ENCODE results near the gene ANO2. TPM values are rescaled to one million over a fixed set of nuclear protein-coding genes. Genes with fewer than 3 reads are reported as not detected.

ANO2 gene
- total and polyA plus RNA-seq, 4 experiments from 2014 or later, result not detected

- H3K27ac ChIP-seq (ENCODE audit: low read depth, low read length), result no peak overlapping the region
- no peak for DNase-seq
- ChIA-PET POLR2A (ENCODE audit: partially characterized antibody) (no interaction called here), CTCF (ENCODE audit: partially characterized antibody) (interaction anchor here (1.6 kb wide), 1 partner anchor 9 kb away, joined by 3 read pairs; no protein-coding TSS in a partner anchor)
- H3K27me3 ChIP-seq (ENCODE audit: insufficient read depth, low read length), result no peaks in the 10 kb centered on the region
- H3K4me1 ChIP-seq (ENCODE audit: insufficient read depth, low read length), result no peaks in the 10 kb centered on the region
- peaks cover 0 to 4% (median 0%) of the 10 kb centered on the region in 8 donors for H3K9me3 Mint-ChIP-seq
- no peaks in the 10 kb centered on the region for H3K36me3 Mint-ChIP-seq
- no peak overlapping the region for H3K27ac Mint-ChIP-seq
- intact Hi-C loops (cut with micrococcal nuclease), result no loop called here
- H3K36me3 ChIP-seq (ENCODE audit: insufficient read depth, low read length), result no peaks in the 10 kb centered on the region
- no peaks in the 10 kb centered on the region for H3K9me3 ChIP-seq (ENCODE audit: control insufficient read depth in 1 of 2, low read length in 2 of 2)
- peaks cover 6 to 9% of the 10 kb centered on the region in 2 donors for H3K27me3 Mint-ChIP-seq
- no peak overlapping the region for H3K4me3 Mint-ChIP-seq
- H3K4me3 ChIP-seq (ENCODE audit: low read length in 2 of 2), result no peak overlapping the region
- H3K4me1 Mint-ChIP-seq, result no peaks in the 10 kb centered on the region
Observed at GRCh38 chr12:5632453-5632852, 312.6 kb downstream of the ANO2 start.

GRCh38 chr12:5631497-5631896, 313.6 kb downstream of the ANO2 start:
- Mint-ChIP-seq H3K4me3 (no peak overlapping the region), H3K27me3 (peaks cover 3 to 9% of the 10 kb centered on the region in 2 donors), H3K9me3 (peaks cover 0 to 4% (median 0%) of the 10 kb centered on the region in 8 donors), H3K4me1 (no peaks in the 10 kb centered on the region), H3K27ac (no peak overlapping the region), H3K36me3 (no peaks in the 10 kb centered on the region)
- Histone ChIP-seq H3K4me3 (ENCODE audit: low read length in 2 of 2) (no peak overlapping the region), H3K36me3 (ENCODE audit: insufficient read depth, low read length) (no peaks in the 10 kb centered on the region), H3K27me3 (ENCODE audit: insufficient read depth, low read length) (no peaks in the 10 kb centered on the region), H3K4me1 (ENCODE audit: insufficient read depth, low read length) (no peaks in the 10 kb centered on the region), H3K27ac (ENCODE audit: low read depth, low read length) (no peak overlapping the region), H3K9me3 (ENCODE audit: control insufficient read depth in 1 of 2, low read length in 2 of 2) (no peaks in the 10 kb centered on the region)
- DNase-seq, result no peak
- intact Hi-C loops (cut with micrococcal nuclease), result no loop called here
- ChIA-PET CTCF (ENCODE audit: partially characterized antibody) (no interaction called here), POLR2A (ENCODE audit: partially characterized antibody) (no interaction called here)

- Mint-ChIP-seq H3K4me1 (no peaks in the 10 kb centered on the region), H3K27me3 (peaks cover 3 to 8% of the 10 kb centered on the region in 2 donors), H3K36me3 (no peaks in the 10 kb centered on the region), H3K4me3 (no peak overlapping the region), H3K27ac (no peak overlapping the region), H3K9me3 (peaks cover 0 to 4% (median 0%) of the 10 kb centered on the region in 8 donors)
- no peak for DNase-seq
- no peaks in the 10 kb centered on the region for H3K9me3 ChIP-seq (ENCODE audit: control insufficient read depth in 1 of 2, low read length in 2 of 2)
- no peaks in the 10 kb centered on the region for H3K27me3 ChIP-seq (ENCODE audit: insufficient read depth, low read length)
- H3K4me3 ChIP-seq (ENCODE audit: low read length in 2 of 2), result no peak overlapping the region
- ChIA-PET POLR2A (ENCODE audit: partially characterized antibody) (no interaction called here), CTCF (ENCODE audit: partially characterized antibody) (no interaction called here)
- H3K36me3 ChIP-seq (ENCODE audit: insufficient read depth, low read length), result no peaks in the 10 kb centered on the region
- no peak overlapping the region for H3K27ac ChIP-seq (ENCODE audit: low read depth, low read length)
- no peaks in the 10 kb centered on the region for H3K4me1 ChIP-seq (ENCODE audit: insufficient read depth, low read length)
- intact Hi-C loops (cut with micrococcal nuclease), result no loop called here
Observed at GRCh38 chr12:5630726-5631125, 314.3 kb downstream of the ANO2 start.

GRCh38 chr12:5628501-5628900, 316.6 kb downstream of the ANO2 start:
- H3K4me3 Mint-ChIP-seq, result no peak overlapping the region

GRCh38 chr12:5627053-5627630, 317.9 kb downstream of the ANO2 start:
- Histone ChIP-seq H3K36me3 (ENCODE audit: insufficient read depth, low read length) (no peaks in the 10 kb centered on the region), H3K27me3 (ENCODE audit: insufficient read depth, low read length) (no peaks in the 10 kb centered on the region), H3K4me1 (ENCODE audit: insufficient read depth, low read length) (no peaks in the 10 kb centered on the region), H3K4me3 (ENCODE audit: low read length in 2 of 2) (no peak overlapping the region), H3K27ac (ENCODE audit: low read depth, low read length) (no peak overlapping the region), H3K9me3 (ENCODE audit: control insufficient read depth in 1 of 2, low read length in 2 of 2) (no peaks in the 10 kb centered on the region)
- peaks cover 3 to 5% of the 10 kb centered on the region in 2 donors for H3K27me3 Mint-ChIP-seq
- peaks cover 0 to 4% (median 0%) of the 10 kb centered on the region in 8 donors for H3K9me3 Mint-ChIP-seq
- CTCF ChIA-PET (ENCODE audit: partially characterized antibody), result no interaction called here
- intact Hi-C loops (cut with micrococcal nuclease), result no loop called here
- no peaks in the 10 kb centered on the region for H3K36me3 Mint-ChIP-seq
- no peak overlapping the region for H3K4me3 Mint-ChIP-seq
- POLR2A ChIA-PET (ENCODE audit: partially characterized antibody), result no interaction called here
- H3K27ac Mint-ChIP-seq, result no peak overlapping the region
- DNase-seq, result no peak
- H3K4me1 Mint-ChIP-seq, result no peaks in the 10 kb centered on the region

More at GRCh38 chr12:5628501-5628900, 316.6 kb downstream of the ANO2 start:
- Histone ChIP-seq H3K9me3 (ENCODE audit: control insufficient read depth in 1 of 2, low read length in 2 of 2) (no peaks in the 10 kb centered on the region), H3K36me3 (ENCODE audit: insufficient read depth, low read length) (no peaks in the 10 kb centered on the region), H3K27me3 (ENCODE audit: insufficient read depth, low read length) (no peaks in the 10 kb centered on the region), H3K4me1 (ENCODE audit: insufficient read depth, low read length) (no peaks in the 10 kb centered on the region), H3K4me3 (ENCODE audit: low read length in 2 of 2) (no peak overlapping the region), H3K27ac (ENCODE audit: low read depth, low read length) (no peak overlapping the region)
- no peak for DNase-seq
- POLR2A ChIA-PET (ENCODE audit: partially characterized antibody), result no interaction called here
- peaks cover 3 to 5% of the 10 kb centered on the region in 2 donors for H3K27me3 Mint-ChIP-seq
- H3K4me1 Mint-ChIP-seq, result no peaks in the 10 kb centered on the region
- intact Hi-C loops (cut with micrococcal nuclease), result no loop called here
- H3K36me3 Mint-ChIP-seq, result no peaks in the 10 kb centered on the region
- CTCF ChIA-PET (ENCODE audit: partially characterized antibody), result no interaction called here
- H3K9me3 Mint-ChIP-seq, result peaks cover 0 to 4% (median 0%) of the 10 kb centered on the region in 8 donors
- no peak overlapping the region for H3K27ac Mint-ChIP-seq

DNA sequence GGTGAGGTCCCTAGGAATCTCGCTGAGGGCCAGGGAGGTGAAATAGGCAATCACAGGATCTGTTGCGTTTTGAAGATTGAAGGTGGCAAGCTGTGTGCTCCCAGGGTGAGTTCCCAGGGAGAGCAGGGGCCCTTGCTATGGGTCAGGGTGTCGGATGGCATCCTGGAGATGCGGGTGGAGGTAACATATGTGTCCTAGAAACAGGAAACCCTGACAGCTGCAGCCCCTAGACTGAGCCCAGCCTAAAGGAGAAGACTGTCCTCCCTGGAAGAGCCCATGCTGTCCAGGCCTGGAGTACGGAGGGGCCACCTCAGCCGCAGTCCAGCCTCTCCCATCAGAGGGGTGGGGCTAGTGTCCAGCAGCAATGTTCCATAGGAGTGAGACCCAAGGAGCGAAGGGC, 318.9 kb downstream of the ANO2 start:
- POLR2A ChIA-PET (ENCODE audit: partially characterized antibody), result no interaction called here
- no peak overlapping the region for H3K27ac Mint-ChIP-seq
- peaks cover 3 to 10% of the 10 kb centered on the region in 2 donors for H3K27me3 Mint-ChIP-seq
- intact Hi-C loops (cut with micrococcal nuclease), result no loop called here
- H3K4me3 ChIP-seq (ENCODE audit: low read length in 2 of 2), result no peak overlapping the region
- H3K4me3 Mint-ChIP-seq, result no peak overlapping the region
- no peak for DNase-seq
- H3K9me3 ChIP-seq (ENCODE audit: control insufficient read depth in 1 of 2, low read length in 2 of 2), result no peaks in the 10 kb centered on the region
- H3K27me3 ChIP-seq (ENCODE audit: insufficient read depth, low read length), result no peaks in the 10 kb centered on the region
- no peaks in the 10 kb centered on the region for H3K4me1 ChIP-seq (ENCODE audit: insufficient read depth, low read length)
- no peak overlapping the region for H3K27ac ChIP-seq (ENCODE audit: low read depth, low read length)
- no peaks in the 10 kb centered on the region for H3K4me1 Mint-ChIP-seq
- CTCF ChIA-PET (ENCODE audit: partially characterized antibody), result no interaction called here
- peaks cover 0 to 4% (median 0%) of the 10 kb centered on the region in 8 donors for H3K9me3 Mint-ChIP-seq
- H3K36me3 ChIP-seq (ENCODE audit: insufficient read depth, low read length), result no peaks in the 10 kb centered on the region
- H3K36me3 Mint-ChIP-seq, result no peaks in the 10 kb centered on the region

DNA sequence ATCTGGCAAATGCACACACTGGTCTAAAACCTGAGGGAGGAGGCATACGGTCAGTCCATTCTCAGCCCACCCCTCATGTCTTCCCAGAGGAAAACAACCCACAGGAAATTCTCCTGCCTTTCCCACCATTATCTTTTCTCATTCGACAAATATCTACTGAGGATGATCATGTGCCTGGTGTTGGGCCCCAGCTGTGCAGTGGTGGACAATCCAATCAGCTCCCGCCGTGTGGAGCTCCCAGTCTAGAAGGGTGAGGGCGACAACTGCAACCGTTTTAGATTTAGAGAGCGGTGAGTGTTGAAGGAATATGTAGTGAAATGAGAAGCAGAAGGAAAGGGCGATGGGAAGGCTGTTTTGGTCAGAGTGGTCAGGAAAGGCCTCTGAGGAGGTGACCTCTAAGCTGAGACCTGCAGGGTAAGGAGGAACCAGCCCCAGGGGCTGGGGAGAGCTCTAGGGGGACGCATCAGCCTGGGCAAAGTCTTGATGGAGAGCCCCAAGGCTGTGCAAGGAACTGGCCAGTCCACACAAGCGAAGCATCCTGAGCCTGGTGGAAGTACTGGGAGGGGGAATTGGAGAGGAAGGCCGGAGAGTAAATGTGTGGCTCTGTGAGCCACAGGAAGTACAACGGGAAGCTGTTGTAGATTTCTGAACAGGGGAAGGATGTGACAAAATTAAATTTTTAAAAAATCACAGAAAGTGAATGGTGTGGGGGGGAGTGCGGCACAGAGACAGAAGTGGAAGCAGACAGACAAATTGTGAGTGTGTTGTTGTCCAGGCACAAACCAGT, 320.4 kb downstream of the ANO2 start:
- no peak overlapping the region for H3K27ac ChIP-seq (ENCODE audit: low read depth, low read length)
- Mint-ChIP-seq H3K4me1 (no peaks in the 10 kb centered on the region), H3K4me3 (no peak overlapping the region), H3K27ac (no peak overlapping the region), H3K27me3 (peaks cover 2 to 12% of the 10 kb centered on the region in 2 donors), H3K36me3 (no peaks in the 10 kb centered on the region), H3K9me3 (peaks cover 0 to 4% (median 0%) of the 10 kb centered on the region in 8 donors)
- H3K27me3 ChIP-seq (ENCODE audit: insufficient read depth, low read length), result no peaks in the 10 kb centered on the region
- POLR2A ChIA-PET (ENCODE audit: partially characterized antibody), result no interaction called here
- H3K4me3 ChIP-seq (ENCODE audit: low read length in 2 of 2), result no peak overlapping the region
- intact Hi-C loops (cut with micrococcal nuclease), result no loop called here
- CTCF ChIA-PET (ENCODE audit: partially characterized antibody), result no interaction called here
- no peaks in the 10 kb centered on the region for H3K36me3 ChIP-seq (ENCODE audit: insufficient read depth, low read length)
- H3K4me1 ChIP-seq (ENCODE audit: insufficient read depth, low read length), result no peaks in the 10 kb centered on the region
- H3K9me3 ChIP-seq (ENCODE audit: control insufficient read depth in 1 of 2, low read length in 2 of 2), result no peaks in the 10 kb centered on the region
- DNase-seq, result no peak

All from CD4-positive, alpha-beta memory T cell (primary cell).